HCT116 (cell line): Measurements from ENCODE around the gene MEIS2. TPM values are rescaled to one million over a fixed set of nuclear protein-coding genes. Genes with fewer than 3 reads are reported as not detected.

Source experiments
- ATAC-seq: fragments of 200-7000 bp; cut with Tn5 transposase; 2 replicates; pipeline ENCODE4 v1.9.1; 2020; ENCODE audit warnings: mild to moderate bottlenecking, moderate library complexity
- BruUV-seq: library from RNA; stranded (reverse); fragments of 400-500 nt; replicated peaks from 2 replicates; lab custom pipeline; 2021; lab: Mats Ljungman, UMichigan
- CTCF ChIA-PET: fragments of 300-600 bp; sonication (Branson Sonifier 250); formaldehyde crosslinking; loops from one replicate; lab custom pipeline; 2021; ENCODE audit warnings: antibody characterized with exemption; lab: Charles Lee
- POLR2A ChIA-PET: fragments of 300-600, 350-600 bp; sonication (Branson Sonifier 250); formaldehyde crosslinking; loops from one replicate; lab custom pipeline; 2021; ENCODE audit warnings: antibody characterized with exemption; lab: Charles Lee
- RAD21 ChIA-PET, 2 experiments: fragments of 300-600 bp; sonication (Branson Sonifier 250); formaldehyde crosslinking; loops; one replicate each; lab custom pipeline; 2023; ENCODE audit warnings: low total read pairs in 2 of 2; ENCODE audit not compliant: uncharacterized antibody in 2 of 2, unreplicated experiment in 2 of 2, low non-redundant PET in 1 of 2; lab: Charles Lee
- DNase-seq: peaks from one replicate; pipeline ENCODE4 v3.0.0-alpha.2; 2010; ENCODE audit warnings: low read depth, low spot score
- H2AFZ ChIP-seq: fragments of 200-600 bp; shearing (Covaris generic), sonication (generic); 2 replicates; pipeline ENCODE4 v1.6.1; 2017; ENCODE audit warnings: low read depth, mixed run types, mixed read lengths, antibody characterized with exemption, low read length; ENCODE audit not compliant: poor library complexity, severe bottlenecking
- H3K27ac ChIP-seq: 2 replicates; pipeline ENCODE4 v1.5.1; 2012; ENCODE audit warnings: low read depth, low read length
- H3K27me3 ChIP-seq: fragments of 200-600 bp; sonication (generic); 2 replicates; pipeline ENCODE4 v1.6.1; 2016; ENCODE audit warnings: mixed run types, low read length, mixed read lengths; ENCODE audit not compliant: insufficient read depth
- H3K36me3 ChIP-seq, 2 experiments: fragments of 200-500 bp in 1 of 2; fragments of 200-600 bp in 1 of 2; sonication (Bioruptor generic) in 1 of 2; sonication (generic) in 1 of 2; 2 replicates each; pipeline versions ENCODE4 v1.5.1 to v1.6.1; 2014 to 2016; ENCODE audit warnings: low read length in 2 of 2, inconsistent platforms in 1 of 2, mixed read lengths in 1 of 2, mixed run types in 1 of 2; ENCODE audit not compliant: insufficient read depth in 2 of 2, control insufficient read depth in 1 of 2
- H3K4me1 ChIP-seq, 2 experiments: fragments of 200-600 bp in 1 of 2; sonication (generic) in 1 of 2; 2 replicates each; pipeline versions ENCODE4 v1.5.1 to v1.6.1; 2012 to 2017; ENCODE audit warnings: low read length in 2 of 2, inconsistent platforms in 1 of 2, mild to moderate bottlenecking in 1 of 2, mixed read lengths in 1 of 2, mixed run types in 1 of 2, moderate library complexity in 1 of 2; ENCODE audit not compliant: insufficient read depth in 2 of 2, control insufficient read depth in 1 of 2
- H3K4me2 ChIP-seq: fragments of 200-600 bp; sonication (generic); 2 replicates; pipeline ENCODE4 v1.6.1; 2017; ENCODE audit warnings: mixed run types, low read length, mixed read lengths
- H3K4me3 ChIP-seq, 2 experiments: fragments of 200-600 bp in 1 of 2; sonication (generic) in 1 of 2; replicated peaks in 1 of 2; 2 replicates each; pipeline ENCODE4 v1.5.1; 2011 to 2016; ENCODE audit warnings: low read length in 2 of 2, control low read depth in 1 of 2, low read depth in 1 of 2, mild to moderate bottlenecking in 1 of 2, mixed read lengths in 1 of 2, mixed run types in 1 of 2
- H3K79me2 ChIP-seq: fragments of 200-600 bp; sonication (generic); 2 replicates; pipeline ENCODE4 v1.6.1; 2017; ENCODE audit warnings: mild to moderate bottlenecking, mixed run types, low read length, moderate library complexity, mixed read lengths; ENCODE audit not compliant: insufficient read depth
- H3K9ac ChIP-seq: fragments of 200-600 bp; sonication (generic); 2 replicates; pipeline ENCODE4 v1.6.1; 2016; ENCODE audit warnings: low read length, mixed read lengths
- H3K9me2 ChIP-seq: fragments of 200-600 bp; sonication (generic), shearing (Covaris generic); 2 replicates; pipeline ENCODE4 v1.6.1; 2017; ENCODE audit warnings: mixed run types, mild to moderate bottlenecking, moderate library complexity; ENCODE audit not compliant: insufficient read depth
- H3K9me3 ChIP-seq, 2 experiments: fragments of 200-500 bp in 1 of 2; fragments of 200-600 bp in 1 of 2; sonication (Bioruptor generic) in 1 of 2; sonication (generic) in 1 of 2; 2 replicates each; pipeline ENCODE4 v1.6.1; 2014 to 2017; ENCODE audit warnings: low read length in 2 of 2, mixed read lengths in 2 of 2, inconsistent platforms in 1 of 2, low read depth in 1 of 2, mild to moderate bottlenecking in 1 of 2, mixed run types in 1 of 2, moderate library complexity in 1 of 2; ENCODE audit not compliant: control insufficient read depth in 1 of 2, insufficient read depth in 1 of 2
- H4K20me1 ChIP-seq: fragments of 200-600 bp; sonication (generic), shearing (Covaris generic); 2 replicates; pipeline ENCODE4 v1.6.1; 2017; ENCODE audit warnings: mixed run types, mild to moderate bottlenecking, moderate library complexity; ENCODE audit not compliant: insufficient read depth
- CBX3 ChIP-seq: IDR thresholded peaks from 2 replicates; pipeline ENCODE4 v1.6.1; 2012; ENCODE audit warnings: low read depth
- CEBPB ChIP-seq: IDR thresholded peaks from 2 replicates; pipeline ENCODE4 v1.6.1; 2012; ENCODE audit warnings: low read depth
- EGR1 ChIP-seq: IDR thresholded peaks from 2 replicates; pipeline ENCODE4 v1.6.1; 2012; ENCODE audit warnings: low read depth
- FOSL1 ChIP-seq: IDR thresholded peaks from 2 replicates; pipeline ENCODE4 v1.6.1; 2012; ENCODE audit warnings: low read depth
- POLR2AphosphoS5 ChIP-seq: IDR thresholded peaks from 2 replicates; pipeline ENCODE4 v1.6.1; 2011; ENCODE audit warnings: mild to moderate bottlenecking, low read depth, low read length, moderate library complexity
- TCF7L2 ChIP-seq: IDR thresholded peaks from 2 replicates; pipeline ENCODE4 v1.7.0; 2011; ENCODE audit warnings: borderline replicate concordance, inconsistent platforms; ENCODE audit not compliant: insufficient read depth, insufficient read length; ENCODE audit errors: extremely low read depth
- YY1 ChIP-seq: IDR thresholded peaks from 2 replicates; pipeline ENCODE4 v1.6.1; 2011; ENCODE audit warnings: low read length, low read depth, moderate library complexity, mild to moderate bottlenecking; ENCODE audit not compliant: insufficient replicate concordance; ENCODE audit errors: extremely low read depth
- ZNF274 ChIP-seq: fragments of 200-500 bp; sonication (Bioruptor generic); IDR thresholded peaks from 2 replicates; pipeline ENCODE4 v1.6.1; 2014; ENCODE audit warnings: mild to moderate bottlenecking, low read depth, low read length, inconsistent platforms
- intact Hi-C: fragments of 100-400 bp; cut with micrococcal nuclease; formaldehyde crosslinking; loops from 2 replicates; pipeline ENCODE4 v1.10.0; 2022
- total RNA-seq: library from RNA; stranded (reverse); gene quantifications from one replicate; pipeline ENCODE4 v1.2.1, GENCODE V29; 2021; ENCODE audit not compliant: unreplicated experiment

Gene MEIS2
- total RNA-seq, 1 experiment from 2014 or later: 11.5 TPM

GRCh38 chr15:36874930-36875329 is 225.4 kb downstream of the MEIS2 start:
- no peak for TF ChIP-seq CEBPB
- no peak for TF ChIP-seq TCF7L2
- no peak for TF ChIP-seq FOSL1
- TF ChIP-seq YY1: no peak
- no peak for TF ChIP-seq POLR2AphosphoS5
- no peak for TF ChIP-seq ZNF274
- no peak for TF ChIP-seq CBX3
- no peaks in the 10 kb centered on the region for H3K4me1 ChIP-seq
- DNase-seq (no peak), ATAC-seq (no peak)
- ChIA-PET CTCF (no interaction called here), RAD21 (no interaction called here), POLR2A (no interaction called here)
- no peak overlapping the region for H2AFZ ChIP-seq
- H3K9me2 ChIP-seq: no peaks in the 10 kb centered on the region
- H3K9ac ChIP-seq: no peak overlapping the region
- intact Hi-C loops: no loop called here
- H3K4me3 ChIP-seq: no peak overlapping the region
- H3K27ac ChIP-seq: no peak overlapping the region
- H3K79me2 ChIP-seq: no peaks in the 10 kb centered on the region
- no peaks in the 10 kb centered on the region for H3K9me3 ChIP-seq
- H3K27me3 ChIP-seq: no peaks in the 10 kb centered on the region
- H3K4me2 ChIP-seq: no peak overlapping the region
- BruUV-seq: no TSS peak
- no peaks in the 10 kb centered on the region for H4K20me1 ChIP-seq
- no peaks in the 10 kb centered on the region for H3K36me3 ChIP-seq

- RAD21 ChIA-PET: no interaction called here
- ATAC-seq (no peak), DNase-seq (no peak)
- CTCF ChIA-PET: no interaction called here
- Histone ChIP-seq H3K27me3 (no peaks in the 10 kb centered on the region), H3K4me2 (no peak overlapping the region), H3K9ac (no peak overlapping the region), H3K9me3 (no peaks in the 10 kb centered on the region), H2AFZ (no peak overlapping the region), H4K20me1 (no peaks in the 10 kb centered on the region), H3K4me3 (no peak overlapping the region), H3K9me2 (no peaks in the 10 kb centered on the region), H3K27ac (no peak overlapping the region), H3K36me3 (no peaks in the 10 kb centered on the region), H3K79me2 (no peaks in the 10 kb centered on the region), H3K4me1 (no peaks in the 10 kb centered on the region)
- TF ChIP-seq TCF7L2: no peak
- no peak for TF ChIP-seq EGR1
- no peak for TF ChIP-seq FOSL1
- no TSS peak for BruUV-seq
- POLR2A ChIA-PET: no interaction called here
- intact Hi-C loops: no loop called here
Observed at GRCh38 chr15:36867436-36867835, 232.9 kb downstream of the MEIS2 start.
